Measurements from ENCODE around the gene GBP1.
"Not testable (repeated sequence)": the region's sequence is repeated elsewhere in the genome, so short reads cannot be mapped to it uniquely, and the experiment has no call there.

The GBP1 gene

GRCh38 chr1:89065079-89065868, at the start of gene GBP1:
GBP1 (minus strand) TSS chr1:89065208; CDS start chr1:89063234, 1,974 bp downstream.
- no peak for DNase-seq (ENCODE audit: low read depth in 2 of 2)

- no peak for DNase-seq (ENCODE audit: low read depth in 2 of 2)
These were observed 49.7 kb upstream of the GBP1 start for GRCh38 chr1:89114662-89115061.

- DNase-seq (ENCODE audit: low read depth in 2 of 2) = no peak
These were observed 48.0 kb upstream of the GBP1 start for GRCh38 chr1:89112871-89113613.

GRCh38 chr1:89104687-89105086, 39.7 kb upstream of the GBP1 start:
- DNase-seq (ENCODE audit: low read depth in 2 of 2) = no peak

- no peak for DNase-seq (ENCODE audit: low read depth in 2 of 2)
These were observed 39.1 kb upstream of the GBP1 start for GRCh38 chr1:89104147-89104546.

GRCh38 chr1:89102021-89102420, 37.0 kb upstream of the GBP1 start:
- no peak for DNase-seq (ENCODE audit: low read depth in 2 of 2)

GRCh38 chr1:89100412-89100811, 35.4 kb upstream of the GBP1 start:
- DNase-seq (ENCODE audit: low read depth in 2 of 2) = no peak

GRCh38 chr1:89098857-89099256, 33.8 kb upstream of the GBP1 start:
- DNase-seq (ENCODE audit: low read depth in 2 of 2) = no peak

- DNase-seq (ENCODE audit: low read depth in 2 of 2) = no peak
These were observed 30.7 kb upstream of the GBP1 start for GRCh38 chr1:89095737-89096136.

GRCh38 chr1:89089962-89090361, 25.0 kb upstream of the GBP1 start:
- DNase-seq (ENCODE audit: low read depth in 2 of 2) = no peak

GRCh38 chr1:89088572-89088971, 23.6 kb upstream of the GBP1 start:
- DNase-seq (ENCODE audit: low read depth in 2 of 2) = no peak

- DNase-seq (ENCODE audit: low read depth in 2 of 2) = no peak
These were observed 22.2 kb upstream of the GBP1 start for GRCh38 chr1:89087241-89087640.

GRCh38 chr1:89085781-89086180, 20.8 kb upstream of the GBP1 start:
- DNase-seq (ENCODE audit: low read depth in 2 of 2) = no peak

- no peak for DNase-seq (ENCODE audit: low read depth in 2 of 2)
These were observed 16.0 kb upstream of the GBP1 start for GRCh38 chr1:89081005-89081404.

- DNase-seq (ENCODE audit: low read depth in 2 of 2) = not testable (repeated sequence)
These were observed 15.1 kb upstream of the GBP1 start for GRCh38 chr1:89080068-89080467.

- DNase-seq (ENCODE audit: low read depth in 2 of 2) = not testable (repeated sequence)
These were observed 7.6 kb upstream of the GBP1 start for GRCh38 chr1:89072466-89073065.

GRCh38 chr1:89070509-89070908, 5.5 kb upstream of the GBP1 start:
- no peak for DNase-seq (ENCODE audit: low read depth in 2 of 2)

GRCh38 chr1:89069951-89070350, 4.9 kb upstream of the GBP1 start:
- no peak for DNase-seq (ENCODE audit: low read depth in 2 of 2)

- DNase-seq (ENCODE audit: low read depth in 2 of 2) = no peak
These were observed 3.3 kb upstream of the GBP1 start for GRCh38 chr1:89068291-89068690.

- DNase-seq (ENCODE audit: low read depth in 2 of 2) = no peak
These were observed 376 bp downstream of the GBP1 start for GRCh38 chr1:89064632-89065031.

- no peak for DNase-seq (ENCODE audit: low read depth in 2 of 2)
These were observed 1.9 kb downstream of the GBP1 start for GRCh38 chr1:89063094-89063493.

GRCh38 chr1:89060091-89060490, 4.9 kb downstream of the GBP1 start:
- no peak for DNase-seq (ENCODE audit: low read depth in 2 of 2)

GRCh38 chr1:89051955-89052312, 13.1 kb downstream of the GBP1 start:
- DNase-seq (ENCODE audit: low read depth in 2 of 2) = no peak

All from stimulated activated CD8-positive, alpha-beta memory T cell treated with anti-CD3 and anti-CD28 coated beads, Interleukin-15, amount 100 ng/mL, for 4 hours (primary cell).